Lower leg skin (tissue), 3 donors: ENCODE measurements around the gene DMAP1.

Experiments used
- POLR2A ChIP-seq, 2 donors: fragments of 450-650 bp; IDR thresholded peaks; one replicate each; pipeline ENCODE4 v1.6.1; 2016 to 2017; ENCODE audit warnings: antibody characterized with exemption in 2 of 2, mild to moderate bottlenecking in 1 of 2, moderate library complexity in 1 of 2
- TF ChIP-seq, protein P1 (sequence below), 3 donors: fragments of 450-650 bp; IDR thresholded peaks; one replicate each; pipeline ENCODE4 v1.5.1; 2016; ENCODE audit warnings: antibody characterized with exemption in 3 of 3, mild to moderate bottlenecking in 3 of 3, moderate library complexity in 2 of 3

DNA sequence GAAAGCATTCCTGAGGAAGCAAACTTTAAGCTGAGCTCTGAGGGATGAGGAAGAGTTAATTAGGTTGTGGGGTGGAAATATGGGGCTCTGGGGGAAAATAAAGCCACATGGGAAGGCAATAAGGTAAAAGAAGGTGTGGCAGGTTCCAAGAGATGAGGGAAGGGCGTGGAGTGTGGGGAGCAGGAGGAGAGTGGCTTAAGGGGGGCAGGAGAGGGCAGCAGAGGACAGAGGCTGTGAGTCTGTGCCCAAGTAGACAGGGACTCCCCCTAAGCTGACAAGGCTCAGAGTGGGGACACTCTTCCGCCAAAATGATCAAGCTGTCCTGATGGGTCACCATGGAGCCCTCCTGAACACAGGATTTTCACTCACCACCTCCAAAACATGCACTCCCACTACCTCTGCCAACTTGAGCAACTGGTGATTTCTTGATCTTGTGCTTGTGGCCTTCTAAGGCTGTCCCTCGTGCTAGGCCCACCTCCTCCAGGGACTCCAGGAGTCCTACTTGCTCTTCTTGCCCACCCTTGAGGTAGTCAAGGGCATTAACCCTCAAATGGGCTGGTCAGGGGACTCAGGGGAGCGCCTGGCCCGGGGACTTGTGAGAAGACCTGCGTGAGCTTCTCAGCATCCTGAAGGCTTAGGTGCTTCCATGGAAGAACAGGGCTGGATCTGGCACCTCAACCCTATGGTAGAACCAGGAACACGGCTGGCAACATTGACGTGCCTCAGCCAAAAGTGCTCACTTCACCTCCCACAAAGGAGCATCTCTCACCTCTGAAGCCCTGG lies 23.4 kb downstream of the DMAP1 start:
- TF ChIP-seq, protein P1, sequence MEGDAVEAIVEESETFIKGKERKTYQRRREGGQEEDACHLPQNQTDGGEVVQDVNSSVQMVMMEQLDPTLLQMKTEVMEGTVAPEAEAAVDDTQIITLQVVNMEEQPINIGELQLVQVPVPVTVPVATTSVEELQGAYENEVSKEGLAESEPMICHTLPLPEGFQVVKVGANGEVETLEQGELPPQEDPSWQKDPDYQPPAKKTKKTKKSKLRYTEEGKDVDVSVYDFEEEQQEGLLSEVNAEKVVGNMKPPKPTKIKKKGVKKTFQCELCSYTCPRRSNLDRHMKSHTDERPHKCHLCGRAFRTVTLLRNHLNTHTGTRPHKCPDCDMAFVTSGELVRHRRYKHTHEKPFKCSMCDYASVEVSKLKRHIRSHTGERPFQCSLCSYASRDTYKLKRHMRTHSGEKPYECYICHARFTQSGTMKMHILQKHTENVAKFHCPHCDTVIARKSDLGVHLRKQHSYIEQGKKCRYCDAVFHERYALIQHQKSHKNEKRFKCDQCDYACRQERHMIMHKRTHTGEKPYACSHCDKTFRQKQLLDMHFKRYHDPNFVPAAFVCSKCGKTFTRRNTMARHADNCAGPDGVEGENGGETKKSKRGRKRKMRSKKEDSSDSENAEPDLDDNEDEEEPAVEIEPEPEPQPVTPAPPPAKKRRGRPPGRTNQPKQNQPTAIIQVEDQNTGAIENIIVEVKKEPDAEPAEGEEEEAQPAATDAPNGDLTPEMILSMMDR (IDR thresholded peaks at IDR 0.05) = no peak
- TF ChIP-seq POLR2A (IDR thresholded peaks at IDR 0.05) = no peak
